Neural cell (in vitro differentiated cells): Measurements from ENCODE around the gene TP53I11. TPM values are rescaled to one million over a fixed set of nuclear protein-coding genes. Genes with fewer than 3 reads are reported as not detected.

Source experiments
- H2AFZ ChIP-seq: fragments of 200-600, 300-800 bp; sonication (generic), shearing (Covaris generic); 2 replicates; pipeline ENCODE4 v1.6.0; 2014; ENCODE audit warnings: low read depth, mild to moderate bottlenecking, antibody characterized with exemption, low read length, moderate library complexity
- H3F3A ChIP-seq: fragments of 200-600 bp; shearing (Covaris generic); 2 replicates; pipeline ENCODE4 v1.6.1; 2016; ENCODE audit warnings: mild to moderate bottlenecking, moderate library complexity, mixed read lengths, antibody characterized with exemption, low read length; ENCODE audit not compliant: insufficient read depth, poor library complexity, severe bottlenecking
- H3K27ac ChIP-seq: fragments of 200-600, 300-800 bp; sonication (generic), shearing (Covaris generic); 2 replicates; pipeline ENCODE4 v1.5.1; 2014; ENCODE audit warnings: mild to moderate bottlenecking, low read length, moderate library complexity
- H3K27me3 ChIP-seq: fragments of 300-800, 200-600 bp; sonication (generic), shearing (Covaris generic); 2 replicates; pipeline ENCODE4 v1.6.0; 2014; ENCODE audit warnings: mild to moderate bottlenecking, low read depth, low read length, moderate library complexity; ENCODE audit not compliant: insufficient read depth
- H3K36me3 ChIP-seq: fragments of 300-800, 200-600 bp; sonication (generic), shearing (Covaris generic); 2 replicates; pipeline ENCODE4 v1.5.1; 2014; ENCODE audit warnings: mild to moderate bottlenecking, antibody characterized with exemption, low read length, moderate library complexity; ENCODE audit not compliant: insufficient read depth
- H3K4me2 ChIP-seq: fragments of 300-800, 200-600 bp; sonication (generic), shearing (Covaris generic); 2 replicates; pipeline ENCODE4 v1.6.0; 2014; ENCODE audit warnings: mild to moderate bottlenecking, low read length
- H3K4me3 ChIP-seq: fragments of 300-800, 200-600 bp; sonication (generic), shearing (Covaris generic); 2 replicates; pipeline ENCODE4 v1.5.1; 2014; ENCODE audit warnings: mild to moderate bottlenecking, low read length, moderate library complexity
- H3K79me2 ChIP-seq: fragments of 200-600 bp; shearing (Covaris generic); replicated peaks from 2 replicates; pipeline ENCODE4 v1.6.0; 2014; ENCODE audit warnings: mild to moderate bottlenecking, low read length, moderate library complexity; ENCODE audit not compliant: insufficient read depth
- H3K9ac ChIP-seq: fragments of 300-800, 200-600 bp; sonication (generic), shearing (Covaris generic); 2 replicates; pipeline ENCODE4 v1.6.1; 2016; ENCODE audit warnings: mild to moderate bottlenecking, low read length, mixed read lengths
- H3K9me2 ChIP-seq: fragments of 200-600 bp; shearing (Covaris generic); 2 replicates; pipeline ENCODE4 v1.6.1; 2016; ENCODE audit warnings: mild to moderate bottlenecking, low read length, mixed read lengths; ENCODE audit not compliant: insufficient read depth
- H3K9me3 ChIP-seq: fragments of 200-600, 300-800 bp; sonication (generic), shearing (Covaris generic); 2 replicates; pipeline ENCODE4 v1.6.1; 2016; ENCODE audit warnings: mild to moderate bottlenecking, mixed run types, low read length, moderate library complexity, mixed read lengths
- H4K20me1 ChIP-seq: fragments of 200-600 bp; shearing (Covaris generic); 2 replicates; pipeline ENCODE4 v1.6.1; 2016; ENCODE audit warnings: mild to moderate bottlenecking, mixed run types; ENCODE audit not compliant: insufficient read depth
- EP300 ChIP-seq: fragments of 450-650 bp; conservative IDR thresholded peaks from 2 replicates; pipeline ENCODE4 v1.6.1; 2014; ENCODE audit warnings: antibody characterized with exemption, mild to moderate bottlenecking, moderate library complexity; ENCODE audit not compliant: poor library complexity, severe bottlenecking
- EZH2 ChIP-seq: fragments of 200-600, 300-800 bp; shearing (Covaris generic), sonication (generic); IDR thresholded peaks from 2 replicates; pipeline ENCODE4 v1.6.1; 2014; ENCODE audit warnings: antibody characterized with exemption, low read length, borderline replicate concordance, mild to moderate bottlenecking; ENCODE audit not compliant: insufficient read depth, poor library complexity, severe bottlenecking
- MXI1 ChIP-seq: fragments of 450-650 bp; conservative IDR thresholded peaks from 2 replicates; pipeline ENCODE4 v1.6.1; 2014; ENCODE audit warnings: antibody characterized with exemption, mild to moderate bottlenecking; ENCODE audit not compliant: poor library complexity, severe bottlenecking
- POLR2AphosphoS5 ChIP-seq: IDR thresholded peaks from 2 replicates; pipeline ENCODE4 v1.6.1; 2012
- RAD21 ChIP-seq: fragments of 450-650 bp; conservative IDR thresholded peaks from 2 replicates; pipeline ENCODE4 v1.6.1; 2014; ENCODE audit warnings: antibody characterized with exemption, mild to moderate bottlenecking, moderate library complexity
- SMC3 ChIP-seq: fragments of 450-650 bp; conservative IDR thresholded peaks from 2 replicates; pipeline ENCODE4 v1.6.1; 2014; ENCODE audit warnings: antibody characterized with exemption, mild to moderate bottlenecking, moderate library complexity; ENCODE audit not compliant: poor library complexity
- TAF1 ChIP-seq: IDR thresholded peaks from 2 replicates; pipeline ENCODE4 v1.6.1; 2012; ENCODE audit warnings: low read depth
- polyA plus RNA-seq: library from polyadenylated mRNA; depleted of rRNA; stranded (reverse); fragments of >200 nt; gene quantifications from 2 replicates; pipeline ENCODE4 v1.2.3, GENCODE V29; 2014
- TF ChIP-seq, protein P1 (sequence below): fragments of 450-650 bp; IDR thresholded peaks from 2 replicates; pipeline ENCODE4 v1.5.1; 2014; ENCODE audit warnings: antibody characterized with exemption, mild to moderate bottlenecking, moderate library complexity; ENCODE audit not compliant: poor library complexity, severe bottlenecking
- TF ChIP-seq, protein P2 (sequence below): IDR thresholded peaks from 2 replicates; pipeline ENCODE4 v1.6.1; 2012; ENCODE audit warnings: borderline replicate concordance

The TP53I11 gene
- polyA plus RNA-seq, 1 donor from 2014 or later = 30.0 TPM

DNA sequence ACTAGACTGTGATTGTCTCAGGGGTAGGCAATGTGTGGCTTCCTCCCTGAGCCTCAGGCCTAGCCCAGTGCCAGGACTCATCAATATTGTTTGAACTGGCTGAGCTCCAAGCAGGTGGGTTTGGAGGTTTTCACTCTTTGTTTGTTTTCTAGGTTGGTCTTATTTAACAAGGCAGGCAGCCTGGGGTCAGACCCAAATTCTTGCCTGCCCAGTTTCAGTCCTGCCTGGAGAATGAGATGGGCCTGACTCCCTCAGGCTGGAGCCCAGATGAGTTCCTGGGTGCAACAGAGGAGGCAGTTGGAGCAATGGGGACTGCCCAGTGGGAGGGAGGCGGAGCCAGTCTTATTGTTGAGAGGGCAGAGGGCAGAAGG is 28.3 kb upstream of the TP53I11 start:
- Histone ChIP-seq H3F3A (no peaks in the 10 kb centered on the region), H3K9me2 (no peaks in the 10 kb centered on the region), H3K36me3 (no peaks in the 10 kb centered on the region), H3K27me3 (no peaks in the 10 kb centered on the region), H3K79me2 (no peaks in the 10 kb centered on the region), H4K20me1 (no peaks in the 10 kb centered on the region), H3K27ac (no peak overlapping the region), H3K4me3 (no peak overlapping the region), H2AFZ (no peak overlapping the region), H3K9ac (peak overlapping the region; percentile 30), H3K9me3 (no peaks in the 10 kb centered on the region), H3K4me2 (no peak overlapping the region)
- TF ChIP-seq TAF1 (no peak), RAD21 (no peak), MXI1 (no peak), SMC3 (no peak), EP300 (no peak), POLR2AphosphoS5 (no peak)
- TF ChIP-seq, protein P1, sequence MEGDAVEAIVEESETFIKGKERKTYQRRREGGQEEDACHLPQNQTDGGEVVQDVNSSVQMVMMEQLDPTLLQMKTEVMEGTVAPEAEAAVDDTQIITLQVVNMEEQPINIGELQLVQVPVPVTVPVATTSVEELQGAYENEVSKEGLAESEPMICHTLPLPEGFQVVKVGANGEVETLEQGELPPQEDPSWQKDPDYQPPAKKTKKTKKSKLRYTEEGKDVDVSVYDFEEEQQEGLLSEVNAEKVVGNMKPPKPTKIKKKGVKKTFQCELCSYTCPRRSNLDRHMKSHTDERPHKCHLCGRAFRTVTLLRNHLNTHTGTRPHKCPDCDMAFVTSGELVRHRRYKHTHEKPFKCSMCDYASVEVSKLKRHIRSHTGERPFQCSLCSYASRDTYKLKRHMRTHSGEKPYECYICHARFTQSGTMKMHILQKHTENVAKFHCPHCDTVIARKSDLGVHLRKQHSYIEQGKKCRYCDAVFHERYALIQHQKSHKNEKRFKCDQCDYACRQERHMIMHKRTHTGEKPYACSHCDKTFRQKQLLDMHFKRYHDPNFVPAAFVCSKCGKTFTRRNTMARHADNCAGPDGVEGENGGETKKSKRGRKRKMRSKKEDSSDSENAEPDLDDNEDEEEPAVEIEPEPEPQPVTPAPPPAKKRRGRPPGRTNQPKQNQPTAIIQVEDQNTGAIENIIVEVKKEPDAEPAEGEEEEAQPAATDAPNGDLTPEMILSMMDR = no peak

DNA sequence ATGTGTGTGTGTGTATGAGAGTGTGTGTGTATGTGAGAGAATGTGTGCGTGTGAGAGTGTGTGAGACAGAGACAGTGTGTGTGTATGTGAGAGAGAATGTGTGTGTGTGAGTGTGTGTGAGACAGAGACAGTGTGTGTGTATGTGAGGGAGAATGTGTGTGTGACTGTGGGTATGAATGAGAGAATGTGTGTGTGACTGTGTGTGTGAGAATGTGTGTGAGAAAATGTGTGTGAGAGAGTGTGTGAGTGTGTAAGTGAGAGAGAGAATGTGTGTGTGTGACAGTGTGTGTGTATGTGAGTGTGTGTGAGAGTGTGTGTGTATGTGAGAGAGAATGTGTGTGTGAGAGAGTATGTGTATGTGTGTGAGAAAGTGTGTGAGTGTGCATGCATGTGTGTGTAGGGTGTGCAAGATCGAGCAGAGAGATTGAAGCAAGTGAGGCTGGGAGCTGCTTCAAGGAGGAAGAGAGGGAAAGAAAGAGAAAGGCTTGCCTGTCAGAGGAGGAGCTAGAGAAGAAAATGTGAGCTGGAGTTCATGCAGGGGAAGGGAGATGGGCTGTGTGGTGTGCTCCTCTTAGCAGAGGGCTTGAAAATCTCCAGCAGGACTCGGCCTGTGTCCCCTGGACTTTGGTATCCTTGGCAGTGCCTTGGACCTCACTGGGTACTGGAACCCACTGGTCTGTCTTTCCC is 27.7 kb upstream of the TP53I11 start:
- no peaks in the 10 kb centered on the region for H3K9me3 ChIP-seq
- H3F3A ChIP-seq = no peaks in the 10 kb centered on the region
- no peak overlapping the region for H3K4me2 ChIP-seq
- no peak overlapping the region for H2AFZ ChIP-seq
- H4K20me1 ChIP-seq = no peaks in the 10 kb centered on the region
- H3K4me3 ChIP-seq = no peak overlapping the region
- no peaks in the 10 kb centered on the region for H3K79me2 ChIP-seq
- H3K27me3 ChIP-seq = no peaks in the 10 kb centered on the region
- no peak overlapping the region for H3K27ac ChIP-seq
- H3K36me3 ChIP-seq = no peaks in the 10 kb centered on the region
- H3K9ac ChIP-seq = peak overlapping the region; percentile 30
- no peaks in the 10 kb centered on the region for H3K9me2 ChIP-seq
- TF ChIP-seq EZH2 (no peak), TAF1 (no peak), SMC3 (no peak), EP300 (no peak), RAD21 (no peak), POLR2AphosphoS5 (no peak), MXI1 (no peak)
- TF ChIP-seq, protein P2, sequence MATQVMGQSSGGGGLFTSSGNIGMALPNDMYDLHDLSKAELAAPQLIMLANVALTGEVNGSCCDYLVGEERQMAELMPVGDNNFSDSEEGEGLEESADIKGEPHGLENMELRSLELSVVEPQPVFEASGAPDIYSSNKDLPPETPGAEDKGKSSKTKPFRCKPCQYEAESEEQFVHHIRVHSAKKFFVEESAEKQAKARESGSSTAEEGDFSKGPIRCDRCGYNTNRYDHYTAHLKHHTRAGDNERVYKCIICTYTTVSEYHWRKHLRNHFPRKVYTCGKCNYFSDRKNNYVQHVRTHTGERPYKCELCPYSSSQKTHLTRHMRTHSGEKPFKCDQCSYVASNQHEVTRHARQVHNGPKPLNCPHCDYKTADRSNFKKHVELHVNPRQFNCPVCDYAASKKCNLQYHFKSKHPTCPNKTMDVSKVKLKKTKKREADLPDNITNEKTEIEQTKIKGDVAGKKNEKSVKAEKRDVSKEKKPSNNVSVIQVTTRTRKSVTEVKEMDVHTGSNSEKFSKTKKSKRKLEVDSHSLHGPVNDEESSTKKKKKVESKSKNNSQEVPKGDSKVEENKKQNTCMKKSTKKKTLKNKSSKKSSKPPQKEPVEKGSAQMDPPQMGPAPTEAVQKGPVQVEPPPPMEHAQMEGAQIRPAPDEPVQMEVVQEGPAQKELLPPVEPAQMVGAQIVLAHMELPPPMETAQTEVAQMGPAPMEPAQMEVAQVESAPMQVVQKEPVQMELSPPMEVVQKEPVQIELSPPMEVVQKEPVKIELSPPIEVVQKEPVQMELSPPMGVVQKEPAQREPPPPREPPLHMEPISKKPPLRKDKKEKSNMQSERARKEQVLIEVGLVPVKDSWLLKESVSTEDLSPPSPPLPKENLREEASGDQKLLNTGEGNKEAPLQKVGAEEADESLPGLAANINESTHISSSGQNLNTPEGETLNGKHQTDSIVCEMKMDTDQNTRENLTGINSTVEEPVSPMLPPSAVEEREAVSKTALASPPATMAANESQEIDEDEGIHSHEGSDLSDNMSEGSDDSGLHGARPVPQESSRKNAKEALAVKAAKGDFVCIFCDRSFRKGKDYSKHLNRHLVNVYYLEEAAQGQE = no peak
- TF ChIP-seq, protein P1 = no peak
